H1 (cell line): Measurements from ENCODE around the gene HEATR9. TPM values are rescaled to one million over a fixed set of nuclear protein-coding genes. Genes with fewer than 3 reads are reported as not detected.

ENCODE experiments used
- polyA plus RNA-seq, 7 experiments: library from polyadenylated mRNA; depleted of rRNA in 3 of 7; stranded (reverse) in 5 of 7; unstranded in 2 of 7; fragments of >200 nt in 5 of 7; fragments of 200-250 nt in 2 of 7; gene quantifications; 1 replicate in 5 of 7; 2 replicates in 1 of 7; 4 replicates in 1 of 7; pipeline versions ENCODE4 v1.2.1 to v1.2.3, GENCODE V29; 2011 to 2013; ENCODE audit warnings: missing spikeins in 2 of 7, mixed read lengths in 2 of 7
- small RNA-seq: library from polyadenylated mRNA; stranded (forward); fragments of <200 nt; extraction: miRNeasy Mini kit (QIAGEN cat#:217004); gene quantifications from one replicate; pipeline ENCODE3, GENCODE V24; 2013; ENCODE audit not compliant: insufficient read depth
- total RNA-seq: library from RNA; stranded (reverse); fragmentation: NEBNext Ultra II Directional; extraction: Animal tissue kit (Norgen Biotek cat#: 25700); gene quantifications from 2 replicates; pipeline ENCODE4 v1.2.1, GENCODE V29; 2021

The HEATR9 gene
- total and polyA plus RNA-seq, 2 of the 8 experiments (the other 6 are each of a cell fraction or from before 2014, with no cell fraction given): not detected

Small RNA genes lying within 50 kb of the gene (small RNA-seq; reads per million reads assigned to genes)
- gene RF00100: 7.5 reads per million, percentile 75 among the genes with 10 or more reads in this experiment

Other genes with a start within 250 kb of the HEATR9 start
- 21.6 and 22.8 TPM in 2 replicates for gene RASL10B, start 137.3 kb downstream of the HEATR9 start, total RNA-seq
- gene RASL10B, start 137.3 kb downstream of the HEATR9 start, polyA plus RNA-seq (2011; rRNA removed): 17.5 and 21.8 TPM in 2 replicates
- 0.13 TPM in 1 of 2 replicates, not detected in the other for gene GAS2L2, start 115.7 kb downstream of the HEATR9 start, total RNA-seq
- gene GAS2L2, start 115.7 kb downstream of the HEATR9 start, polyA plus RNA-seq (2011; rRNA removed): 0.09 TPM in 2 replicates
- not detected in 2 replicates for gene C17orf50, start 108.0 kb downstream of the HEATR9 start, total RNA-seq
- gene C17orf50, start 108.0 kb downstream of the HEATR9 start, polyA plus RNA-seq (2011; rRNA removed): 0.08 and 0.12 TPM in 2 replicates
- not detected in 2 replicates for gene MMP28, start 73.2 kb downstream of the HEATR9 start, total RNA-seq
- 0.06 TPM in 1 of 2 replicates, not detected in the other for gene MMP28, start 73.2 kb downstream of the HEATR9 start, polyA plus RNA-seq (2011; rRNA removed)
- 323 and 338 TPM in 2 replicates for gene TAF15, start 59.4 kb downstream of the HEATR9 start, total RNA-seq
- 62.8 and 80.1 TPM in 2 replicates for gene TAF15, start 59.4 kb downstream of the HEATR9 start, polyA plus RNA-seq (2011; rRNA removed)
- gene CCL5, start 11.5 kb upstream of the HEATR9 start, total RNA-seq: not detected in 2 replicates
- gene CCL5, start 11.5 kb upstream of the HEATR9 start, polyA plus RNA-seq (2011; rRNA removed): not detected in 2 replicates
- 4.8 and 7.3 TPM in 2 replicates for gene RDM1, start 61.9 kb upstream of the HEATR9 start, total RNA-seq
- 6.2 and 9.7 TPM in 2 replicates for gene RDM1, start 61.9 kb upstream of the HEATR9 start, polyA plus RNA-seq (2011; rRNA removed)
- gene LYZL6, start 74.8 kb upstream of the HEATR9 start, total RNA-seq: not detected in 2 replicates
- not detected in 2 replicates for gene LYZL6, start 74.8 kb upstream of the HEATR9 start, polyA plus RNA-seq (2011; rRNA removed)
- not detected in 2 replicates for gene CCL16, start 112.6 kb upstream of the HEATR9 start, total RNA-seq
- gene CCL16, start 112.6 kb upstream of the HEATR9 start, polyA plus RNA-seq (2011; rRNA removed): not detected in 2 replicates
- not detected in 2 replicates for gene CCL14, start 117.8 kb upstream of the HEATR9 start, total RNA-seq
- not detected in 2 replicates for gene CCL14, start 117.8 kb upstream of the HEATR9 start, polyA plus RNA-seq (2011; rRNA removed)
- not detected in 2 replicates for gene CCL15, start 132.7 kb upstream of the HEATR9 start, total RNA-seq
- gene CCL15, start 132.7 kb upstream of the HEATR9 start, polyA plus RNA-seq (2011; rRNA removed): not detected in 2 replicates
- not detected in 2 replicates for gene CCL23, start 149.1 kb upstream of the HEATR9 start, total RNA-seq
- gene CCL23, start 149.1 kb upstream of the HEATR9 start, polyA plus RNA-seq (2011; rRNA removed): not detected in 2 replicates
- not detected in 2 replicates for gene CCL18, start 195.4 kb upstream of the HEATR9 start, total RNA-seq
- not detected in 2 replicates for gene CCL18, start 195.4 kb upstream of the HEATR9 start, polyA plus RNA-seq (2011; rRNA removed)
- gene CCL3, start 221.3 kb upstream of the HEATR9 start, total RNA-seq: not detected in 2 replicates
- not detected in 2 replicates for gene CCL3, start 221.3 kb upstream of the HEATR9 start, polyA plus RNA-seq (2011; rRNA removed)
- gene CCL4, start 234.9 kb upstream of the HEATR9 start, total RNA-seq: not detected in 2 replicates
- not detected in 2 replicates for gene CCL4, start 234.9 kb upstream of the HEATR9 start, polyA plus RNA-seq (2011; rRNA removed)